ENCODE data around the gene ELF2. TPM values are rescaled to one million over a fixed set of nuclear protein-coding genes. Genes with fewer than 3 reads are reported as not detected.

The ELF2 gene
- total RNA-seq, 1 experiment from 2014 or later: 26.5 TPM

DNA sequence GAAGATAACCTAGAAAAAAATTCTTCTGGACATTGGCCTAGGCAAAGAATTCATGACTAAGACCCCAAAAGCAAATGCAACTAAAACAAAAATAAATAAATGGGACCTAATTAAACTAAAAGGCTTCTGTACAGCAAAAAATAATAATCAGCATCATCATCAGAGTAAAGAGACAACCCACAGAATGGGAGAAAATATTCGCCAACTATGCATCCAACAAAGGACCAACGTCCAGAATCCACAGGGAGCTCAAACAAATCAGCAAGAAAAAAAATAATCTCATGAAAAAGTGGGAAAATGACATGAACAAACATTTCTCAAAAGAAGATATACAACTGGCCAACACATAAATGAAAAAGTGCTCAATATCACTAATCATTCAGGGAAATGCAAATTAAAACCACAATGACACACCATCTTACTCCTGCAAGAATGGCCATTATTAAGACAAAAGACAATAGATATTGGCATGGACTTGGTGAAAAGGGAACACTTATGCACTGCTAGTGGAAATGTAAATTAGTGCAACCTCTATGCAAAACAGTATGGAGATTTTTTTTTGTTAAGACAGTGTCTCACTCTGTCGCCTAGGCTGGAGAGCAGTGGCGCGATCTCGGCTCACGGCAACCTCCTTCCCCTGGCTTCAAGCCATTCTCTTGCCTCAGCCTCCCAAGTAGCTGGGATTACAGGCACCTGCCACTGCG, 29.9 kb downstream of the ELF2 start:
- intact Hi-C loops (cut with micrococcal nuclease): no loop called here
- POLR2A ChIA-PET: interaction anchor here (0.7 kb wide), 1 partner anchor 169 kb away, joined by 3 read pairs; no protein-coding TSS in a partner anchor
- TF ChIP-seq, protein P1, sequence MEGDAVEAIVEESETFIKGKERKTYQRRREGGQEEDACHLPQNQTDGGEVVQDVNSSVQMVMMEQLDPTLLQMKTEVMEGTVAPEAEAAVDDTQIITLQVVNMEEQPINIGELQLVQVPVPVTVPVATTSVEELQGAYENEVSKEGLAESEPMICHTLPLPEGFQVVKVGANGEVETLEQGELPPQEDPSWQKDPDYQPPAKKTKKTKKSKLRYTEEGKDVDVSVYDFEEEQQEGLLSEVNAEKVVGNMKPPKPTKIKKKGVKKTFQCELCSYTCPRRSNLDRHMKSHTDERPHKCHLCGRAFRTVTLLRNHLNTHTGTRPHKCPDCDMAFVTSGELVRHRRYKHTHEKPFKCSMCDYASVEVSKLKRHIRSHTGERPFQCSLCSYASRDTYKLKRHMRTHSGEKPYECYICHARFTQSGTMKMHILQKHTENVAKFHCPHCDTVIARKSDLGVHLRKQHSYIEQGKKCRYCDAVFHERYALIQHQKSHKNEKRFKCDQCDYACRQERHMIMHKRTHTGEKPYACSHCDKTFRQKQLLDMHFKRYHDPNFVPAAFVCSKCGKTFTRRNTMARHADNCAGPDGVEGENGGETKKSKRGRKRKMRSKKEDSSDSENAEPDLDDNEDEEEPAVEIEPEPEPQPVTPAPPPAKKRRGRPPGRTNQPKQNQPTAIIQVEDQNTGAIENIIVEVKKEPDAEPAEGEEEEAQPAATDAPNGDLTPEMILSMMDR (IDR thresholded peaks at IDR 0.05; ENCODE audit: unreplicated experiment): no peak
- CTCF ChIA-PET: interaction anchor here (0.6 kb wide), 1 partner anchor 384 kb away, joined by 3 read pairs; no protein-coding TSS in a partner anchor
- H3K36me3 Mint-ChIP-seq (ENCODE audit: insufficient read depth, unreplicated experiment): no peaks in the 10 kb centered on the region
- no peak overlapping the region for H3K4me3 Mint-ChIP-seq (ENCODE audit: unreplicated experiment)
- no peaks in the 10 kb centered on the region for H3K9me3 Mint-ChIP-seq (ENCODE audit: unreplicated experiment)
- H3K27ac Mint-ChIP-seq (ENCODE audit: low read depth, unreplicated experiment): no peak overlapping the region
- H3K4me1 Mint-ChIP-seq (ENCODE audit: insufficient read depth, unreplicated experiment): peaks cover 14% of the 10 kb centered on the region
- no peak for DNase-seq (ENCODE audit: unreplicated experiment)
- H3K27me3 Mint-ChIP-seq (ENCODE audit: insufficient read depth, unreplicated experiment): no peaks in the 10 kb centered on the region
- BruUV-seq (replicated peaks): no TSS peak

DNA sequence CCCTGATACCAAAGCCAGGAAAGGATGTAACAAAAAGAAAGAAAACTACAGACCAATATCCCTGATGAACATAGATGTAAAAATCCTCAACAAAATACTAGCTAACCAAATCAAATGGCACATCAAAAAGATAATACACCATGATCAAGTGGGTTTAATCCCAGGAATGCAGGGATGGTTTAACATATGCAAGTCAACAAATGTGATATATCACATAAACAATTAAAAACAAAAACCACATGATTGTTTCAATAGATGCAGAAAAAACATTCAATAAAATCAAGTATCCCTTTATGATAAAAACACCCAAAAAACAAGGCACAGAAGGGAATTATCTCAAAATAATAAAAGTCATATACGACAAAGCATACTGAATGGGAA, 31.5 kb downstream of the ELF2 start:
- Mint-ChIP-seq H3K36me3 (ENCODE audit: insufficient read depth, unreplicated experiment) (no peaks in the 10 kb centered on the region), H3K4me1 (ENCODE audit: insufficient read depth, unreplicated experiment) (peaks cover 16% of the 10 kb centered on the region), H3K27ac (ENCODE audit: low read depth, unreplicated experiment) (no peak overlapping the region), H3K9me3 (ENCODE audit: unreplicated experiment) (no peaks in the 10 kb centered on the region), H3K27me3 (ENCODE audit: insufficient read depth, unreplicated experiment) (no peaks in the 10 kb centered on the region), H3K4me3 (ENCODE audit: unreplicated experiment) (no peak overlapping the region)
- BruUV-seq (replicated peaks): no TSS peak
- TF ChIP-seq, protein P1 (IDR thresholded peaks at IDR 0.05; ENCODE audit: unreplicated experiment): no peak
- intact Hi-C loops (cut with micrococcal nuclease): no loop called here
- no peak for DNase-seq (ENCODE audit: unreplicated experiment)
- CTCF ChIA-PET: interaction anchor here (0.7 kb wide), 1 partner anchor 45 kb away, joined by 3 read pairs; no protein-coding TSS in a partner anchor
- POLR2A ChIA-PET: no interaction called here

DNA sequence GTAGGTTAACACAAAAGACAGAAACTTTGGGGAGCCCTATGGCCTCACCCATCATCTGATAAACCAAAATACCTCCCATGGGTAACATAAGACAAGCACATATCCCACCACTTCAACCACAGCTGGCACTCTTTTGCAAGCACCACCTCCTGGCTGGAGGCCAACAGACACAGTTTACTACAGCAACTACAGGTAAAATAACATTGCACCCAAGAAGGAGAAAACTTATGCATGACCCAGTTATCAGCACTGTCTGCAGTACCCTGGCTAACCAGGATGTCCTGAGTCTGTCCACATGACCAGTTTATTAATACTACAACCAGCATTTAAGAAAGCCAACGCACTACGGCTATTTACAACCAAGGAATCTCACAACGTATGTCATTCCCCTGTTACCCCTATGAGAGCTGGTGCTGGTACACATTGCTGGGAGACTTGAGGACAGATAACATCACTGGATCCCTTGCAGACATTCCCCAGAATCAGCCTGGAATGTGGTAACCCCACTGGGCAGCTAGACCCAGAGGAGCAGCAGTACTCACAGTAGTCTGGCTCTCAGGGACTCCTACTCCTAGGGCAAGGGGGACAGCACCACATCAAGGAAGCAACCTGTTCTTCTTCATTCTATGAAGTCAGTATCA, 32.0 kb downstream of the ELF2 start:
- Mint-ChIP-seq H3K9me3 (ENCODE audit: unreplicated experiment) (no peaks in the 10 kb centered on the region), H3K4me3 (ENCODE audit: unreplicated experiment) (no peak overlapping the region), H3K27me3 (ENCODE audit: insufficient read depth, unreplicated experiment) (no peaks in the 10 kb centered on the region), H3K27ac (ENCODE audit: low read depth, unreplicated experiment) (no peak overlapping the region), H3K4me1 (ENCODE audit: insufficient read depth, unreplicated experiment) (peaks cover 16% of the 10 kb centered on the region), H3K36me3 (ENCODE audit: insufficient read depth, unreplicated experiment) (no peaks in the 10 kb centered on the region)
- ChIA-PET POLR2A (interaction anchor here (1.5 to 2.5 kb wide), 3 partner anchors 8 to 15 kb away, joined by 5 to 7 read pairs (median 6); no protein-coding TSS in a partner anchor), CTCF (interaction anchor here (0.7 to 1.0 kb wide), 3 partner anchors 23 to 45 kb away, joined by 3 to 7 read pairs (median 3); no protein-coding TSS in a partner anchor)
- TF ChIP-seq, protein P1 (IDR thresholded peaks at IDR 0.05; ENCODE audit: unreplicated experiment): no peak
- DNase-seq (ENCODE audit: unreplicated experiment): peak; percentile 62
- BruUV-seq (replicated peaks): no TSS peak
- intact Hi-C loops (cut with micrococcal nuclease): no loop called here

DNA sequence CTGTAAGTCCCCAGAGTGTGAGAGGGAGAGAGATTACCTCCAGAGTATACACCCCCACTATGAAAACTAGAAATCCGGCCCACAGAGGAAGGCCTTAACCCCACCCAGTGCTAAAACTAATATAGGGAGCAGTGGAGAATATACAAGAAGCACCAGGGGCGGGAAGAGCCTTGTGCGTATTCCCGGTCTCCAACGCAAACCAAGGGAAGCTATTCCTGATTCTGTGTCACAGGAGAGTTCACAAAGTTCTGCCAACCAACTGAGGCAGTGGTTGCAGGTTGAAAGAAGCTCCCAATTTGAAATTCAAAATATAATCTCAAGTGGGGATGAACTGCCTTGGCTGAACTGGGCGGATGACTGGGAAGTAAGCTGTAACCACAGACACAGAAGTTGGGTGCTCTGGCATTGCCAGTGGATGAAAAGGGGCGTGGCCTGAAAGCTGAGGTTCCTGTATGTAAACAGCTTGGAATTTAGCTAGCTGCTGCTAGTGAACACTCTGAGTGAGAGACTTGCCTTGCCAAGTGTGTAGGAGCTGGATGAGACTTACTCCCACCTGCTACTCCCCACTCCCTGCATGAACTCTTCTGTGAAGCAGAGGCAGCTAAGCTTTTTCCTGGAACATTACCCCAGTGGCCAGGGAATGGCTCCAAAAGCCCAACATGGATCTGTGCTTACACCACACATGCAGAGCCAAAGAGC, 32.7 kb downstream of the ELF2 start:
- Mint-ChIP-seq H3K4me1 (ENCODE audit: insufficient read depth, unreplicated experiment) (peaks cover 16% of the 10 kb centered on the region), H3K27me3 (ENCODE audit: insufficient read depth, unreplicated experiment) (no peaks in the 10 kb centered on the region), H3K36me3 (ENCODE audit: insufficient read depth, unreplicated experiment) (no peaks in the 10 kb centered on the region), H3K9me3 (ENCODE audit: unreplicated experiment) (no peaks in the 10 kb centered on the region), H3K27ac (ENCODE audit: low read depth, unreplicated experiment) (no peak overlapping the region), H3K4me3 (ENCODE audit: unreplicated experiment) (no peak overlapping the region)
- BruUV-seq (replicated peaks): no TSS peak
- DNase-seq (ENCODE audit: unreplicated experiment): peak; percentile 65
- ChIA-PET POLR2A (interaction anchor here (0.6 to 2.5 kb wide), 4 partner anchors 9 to 101 kb away, joined by 4 to 7 read pairs (median 6); no protein-coding TSS in a partner anchor), CTCF (interaction anchor here (0.6 to 1.0 kb wide), 3 partner anchors 17 to 44 kb away, joined by 3 to 7 read pairs (median 5); no protein-coding TSS in a partner anchor)
- TF ChIP-seq, protein P1 (IDR thresholded peaks at IDR 0.05; ENCODE audit: unreplicated experiment): no peak
- intact Hi-C loops (cut with micrococcal nuclease): no loop called here

Data from MCF 10A (cell line).